ENCODE results near the gene DOK1. TPM values are rescaled to one million over a fixed set of nuclear protein-coding genes. Genes with fewer than 3 reads are reported as not detected.

The DOK1 gene
- total and polyA plus RNA-seq, 8 donors = 8.7 to 35.2 (median 10.5) TPM

DNA sequence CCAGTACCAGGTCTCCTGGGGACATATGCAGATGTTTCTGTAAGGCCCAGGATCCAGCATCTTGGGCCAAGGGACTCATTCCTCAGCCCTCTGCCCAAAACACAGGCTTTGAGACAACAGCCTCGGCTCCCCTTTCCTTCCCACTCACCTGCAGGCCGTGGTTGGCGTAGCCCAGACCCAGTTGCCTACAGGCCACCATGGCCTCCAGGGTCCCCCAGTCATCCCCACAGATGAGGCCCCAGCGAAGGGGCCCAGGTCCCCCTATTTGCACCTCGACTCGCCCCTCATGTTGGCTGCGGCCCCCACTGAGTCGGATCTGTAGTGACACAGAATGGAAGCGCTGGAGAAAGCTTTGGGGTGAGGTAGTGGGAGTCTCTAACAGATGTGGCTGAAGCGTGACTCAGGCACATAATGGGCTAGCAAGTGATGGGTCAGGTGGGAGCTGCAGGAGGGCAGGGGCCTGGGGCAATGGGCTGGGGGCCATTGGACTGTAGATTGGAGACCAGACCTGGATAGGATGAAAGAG, 19.0 kb upstream of the DOK1 start:
- ATAC-seq (no peak), DNase-seq (no peak)
- Histone ChIP-seq H3K4me1 (peaks cover 3 to 17% of the 10 kb centered on the region in 2 donors), H3K4me3 (no peak overlapping the region), H3K27me3 (no peaks in the 10 kb centered on the region), H3K27ac (no peak overlapping the region), H3K9me3 (no peaks in the 10 kb centered on the region), H3K36me3 (peaks cover 0 to 22% of the 10 kb centered on the region in 2 donors)
- intact Hi-C loops (cut with DNase I) = no loop called here
- TF ChIP-seq, protein P1, sequence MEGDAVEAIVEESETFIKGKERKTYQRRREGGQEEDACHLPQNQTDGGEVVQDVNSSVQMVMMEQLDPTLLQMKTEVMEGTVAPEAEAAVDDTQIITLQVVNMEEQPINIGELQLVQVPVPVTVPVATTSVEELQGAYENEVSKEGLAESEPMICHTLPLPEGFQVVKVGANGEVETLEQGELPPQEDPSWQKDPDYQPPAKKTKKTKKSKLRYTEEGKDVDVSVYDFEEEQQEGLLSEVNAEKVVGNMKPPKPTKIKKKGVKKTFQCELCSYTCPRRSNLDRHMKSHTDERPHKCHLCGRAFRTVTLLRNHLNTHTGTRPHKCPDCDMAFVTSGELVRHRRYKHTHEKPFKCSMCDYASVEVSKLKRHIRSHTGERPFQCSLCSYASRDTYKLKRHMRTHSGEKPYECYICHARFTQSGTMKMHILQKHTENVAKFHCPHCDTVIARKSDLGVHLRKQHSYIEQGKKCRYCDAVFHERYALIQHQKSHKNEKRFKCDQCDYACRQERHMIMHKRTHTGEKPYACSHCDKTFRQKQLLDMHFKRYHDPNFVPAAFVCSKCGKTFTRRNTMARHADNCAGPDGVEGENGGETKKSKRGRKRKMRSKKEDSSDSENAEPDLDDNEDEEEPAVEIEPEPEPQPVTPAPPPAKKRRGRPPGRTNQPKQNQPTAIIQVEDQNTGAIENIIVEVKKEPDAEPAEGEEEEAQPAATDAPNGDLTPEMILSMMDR (IDR thresholded peaks at IDR 0.05) = no peak

DNA sequence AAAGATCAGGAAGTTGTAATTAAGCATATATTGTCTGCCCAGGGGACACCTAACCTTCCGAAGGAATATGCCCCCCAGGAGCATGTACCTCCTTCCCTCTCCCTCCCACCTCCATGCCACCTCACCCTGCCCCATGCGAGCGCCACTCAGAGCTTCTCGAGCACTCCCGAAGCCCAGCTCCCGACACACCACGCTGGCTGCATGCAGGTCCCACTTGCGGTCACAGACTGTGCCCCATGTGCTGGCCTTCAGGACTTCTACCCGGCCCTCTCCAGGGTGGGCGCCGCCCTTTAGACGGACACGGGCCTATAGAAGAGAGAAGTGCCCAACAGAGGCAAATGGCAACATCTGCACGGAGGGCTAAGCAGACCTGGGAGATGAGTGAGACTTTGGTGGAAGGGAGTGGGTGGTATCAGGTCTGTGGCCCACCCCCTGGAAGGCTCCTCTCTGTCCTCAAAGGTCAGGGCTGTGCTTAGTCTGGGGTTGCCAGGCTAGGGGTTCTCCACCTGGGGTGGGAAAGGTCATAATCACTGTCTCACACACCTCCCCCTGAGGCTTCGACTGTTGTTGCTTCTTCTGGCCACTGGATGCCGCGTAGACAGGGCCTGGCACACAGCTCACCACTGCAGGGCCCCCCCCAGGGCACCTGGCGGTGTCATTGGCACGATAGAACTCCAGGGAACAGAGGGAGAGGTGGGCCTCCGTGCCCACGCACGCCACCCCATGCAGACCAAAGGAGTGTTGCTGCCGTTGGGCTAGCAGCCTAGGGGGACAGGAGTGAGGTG, 18.2 kb upstream of the DOK1 start:
- Histone ChIP-seq H3K9me3 (no peaks in the 10 kb centered on the region), H3K27me3 (no peaks in the 10 kb centered on the region), H3K27ac (no peak overlapping the region), H3K36me3 (peaks cover 0 to 22% of the 10 kb centered on the region in 2 donors), H3K4me3 (no peak overlapping the region), H3K4me1 (peaks cover 0 to 8% of the 10 kb centered on the region in 2 donors)
- DNase-seq (no peak), ATAC-seq (no peak)
- intact Hi-C loops (cut with DNase I) = no loop called here
- TF ChIP-seq, protein P1 (IDR thresholded peaks at IDR 0.05) = no peak

GRCh38 chr2:74537140-74537539, 17.4 kb upstream of the DOK1 start:
- H3K4me3 ChIP-seq = no peak overlapping the region
- no peaks in the 10 kb centered on the region for H3K9me3 ChIP-seq
- peaks cover 0 to 4% of the 10 kb centered on the region in 2 donors for H3K4me1 ChIP-seq
- no peak for DNase-seq
- TF ChIP-seq, protein P1 (IDR thresholded peaks at IDR 0.05) = no peak
- no peak overlapping the region for H3K27ac ChIP-seq
- ATAC-seq = no peak
- intact Hi-C loops (cut with DNase I) = no loop called here
- H3K27me3 ChIP-seq = no peaks in the 10 kb centered on the region
- peaks cover 0 to 18% of the 10 kb centered on the region in 2 donors for H3K36me3 ChIP-seq

GRCh38 chr2:74538881-74539339, 15.6 kb upstream of the DOK1 start:
- Histone ChIP-seq H3K9me3 (no peaks in the 10 kb centered on the region), H3K27me3 (no peaks in the 10 kb centered on the region), H3K36me3 (peaks cover 0 to 3% of the 10 kb centered on the region in 2 donors), H3K27ac (no peak overlapping the region), H3K4me3 (no peak overlapping the region), H3K4me1 (peaks cover 0 to 4% of the 10 kb centered on the region in 2 donors)
- ATAC-seq (peak; percentile 52), DNase-seq (no peak)
- intact Hi-C loops (cut with DNase I) = no loop called here
- TF ChIP-seq, protein P1 (IDR thresholded peaks at IDR 0.05) = no peak

GRCh38 chr2:74540291-74540690, 14.2 kb upstream of the DOK1 start:
- H3K36me3 ChIP-seq = no peaks in the 10 kb centered on the region
- no peaks in the 10 kb centered on the region for H3K9me3 ChIP-seq
- TF ChIP-seq, protein P1 (IDR thresholded peaks at IDR 0.05) = no peak
- DNase-seq (no peak), ATAC-seq (peak; percentile 17)
- H3K4me3 ChIP-seq = no peak overlapping the region
- intact Hi-C loops (cut with DNase I) = no loop called here
- peak overlapping the region in 1 of 2 donors; percentile 15 for H3K27ac ChIP-seq
- no peaks in the 10 kb centered on the region for H3K27me3 ChIP-seq
- peaks cover 0 to 4% of the 10 kb centered on the region in 2 donors for H3K4me1 ChIP-seq

Measured in left lung (tissue), 10 donors.